Measurements from ENCODE around the gene LCN15.
"Not testable (repeated sequence)": the region's sequence is repeated elsewhere in the genome, so short reads cannot be mapped to it uniquely, and the experiment has no call there.

The LCN15 gene

GRCh38 chr9:136764301-136764891, at the start of gene LCN15:
Gene LCN15 (minus strand): TSS chr9:136764518. CDS start chr9:136764488, 30 bp downstream.
- DNase-seq: no peak

- no peak for DNase-seq
Observed at GRCh38 chr9:136808806-136809158, 44.5 kb upstream of the LCN15 start.

- DNase-seq: no peak
Observed at GRCh38 chr9:136808075-136808805, 43.9 kb upstream of the LCN15 start.

- peak; percentile 98 for DNase-seq
Observed at GRCh38 chr9:136807281-136808074, 43.2 kb upstream of the LCN15 start, which contains the start of gene RABL6. Gene RABL6 (plus strand): TSS chr9:136807948. CDS start chr9:136808197, 249 bp downstream.

- no peak for DNase-seq
Observed at GRCh38 chr9:136806631-136807201, 42.4 kb upstream of the LCN15 start.

- peak; percentile 18 for DNase-seq
Observed at GRCh38 chr9:136806067-136806466, 41.7 kb upstream of the LCN15 start.

GRCh38 chr9:136805207-136805740, 41.0 kb upstream of the LCN15 start:
- DNase-seq: peak; percentile 14

- peak; percentile 8 for DNase-seq
Observed at GRCh38 chr9:136804509-136805206, 40.3 kb upstream of the LCN15 start.

- peak; percentile 17 for DNase-seq
Observed at GRCh38 chr9:136803551-136804508, 39.5 kb upstream of the LCN15 start.

- peak; percentile 1 for DNase-seq
Observed at GRCh38 chr9:136803009-136803550, 38.8 kb upstream of the LCN15 start.

GRCh38 chr9:136802321-136802720, 38.0 kb upstream of the LCN15 start:
- no peak for DNase-seq

GRCh38 chr9:136799854-136800657, 35.7 kb upstream of the LCN15 start:
- peak; percentile 86 for DNase-seq

GRCh38 chr9:136799079-136799853, 34.9 kb upstream of the LCN15 start:
- no peak for DNase-seq

- DNase-seq: no peak
Observed at GRCh38 chr9:136798708-136799078, 34.4 kb upstream of the LCN15 start.

- not testable (repeated sequence) for DNase-seq
Observed at GRCh38 chr9:136796775-136797347, 32.5 kb upstream of the LCN15 start.

GRCh38 chr9:136796238-136796774, 32.0 kb upstream of the LCN15 start, which contains the start of gene CCDC183:
Gene CCDC183 (plus strand): TSS chr9:136796338. CDS start chr9:136796398, 60 bp downstream.
- DNase-seq: no peak

GRCh38 chr9:136795000-136795348, 30.7 kb upstream of the LCN15 start:
- DNase-seq: no peak

GRCh38 chr9:136794281-136794999, 30.1 kb upstream of the LCN15 start:
- no peak for DNase-seq
